Ascending aorta (tissue), 2 donors: ENCODE data around the gene PNP. TPM values are rescaled to one million over a fixed set of nuclear protein-coding genes. Genes with fewer than 3 reads are reported as not detected.
A peak's percentile ranks its signal among the peaks of the same experiment; 100 is the strongest.

Source experiments
- DNase-seq, 2 donors: peaks; one replicate each; pipeline ENCODE4 v3.0.0-alpha.2; 2019; ENCODE audit warnings: low spot score in 2 of 2
- H3K27ac ChIP-seq, 2 donors: fragments of 200-600 bp; sonication (generic); one replicate each; pipeline ENCODE4 v1.5.1; 2016 to 2017; ENCODE audit warnings: mild to moderate bottlenecking in 1 of 2
- H3K27me3 ChIP-seq: fragments of 200-600 bp; sonication (generic); one replicate; pipeline ENCODE4 v1.5.1; 2017
- H3K36me3 ChIP-seq, 2 donors: fragments of 200-600 bp; sonication (generic); one replicate each; pipeline ENCODE4 v1.5.1; 2016
- H3K4me1 ChIP-seq, 2 donors: fragments of 200-600 bp; sonication (generic); one replicate each; pipeline ENCODE4 v1.5.1; 2016 to 2017; ENCODE audit warnings: mild to moderate bottlenecking in 1 of 2
- H3K4me3 ChIP-seq, 2 donors: fragments of 200-600 bp; sonication (generic); one replicate each; pipeline ENCODE4 v1.5.1; 2016 to 2017; ENCODE audit warnings: mild to moderate bottlenecking in 1 of 2
- H3K9me3 ChIP-seq, 2 donors: fragments of 200-600 bp; sonication (generic); one replicate each; pipeline ENCODE4 v1.5.1; 2016
- intact Hi-C: fragments of 100-400 bp; cut with DNase I; formaldehyde crosslinking; loops from one replicate; pipeline ENCODE4 v1.15.1; 2023
- total RNA-seq: library from RNA; depleted of rRNA; stranded (reverse); fragments of >200 nt; gene quantifications from one replicate; pipeline ENCODE4 v1.1.0, GENCODE V29; 2016
- TF ChIP-seq, protein P1 (sequence below), 3 experiments: fragments of 200-600 bp in 2 of 3; fragments of 450-650 bp in 1 of 3; sonication (generic) in 2 of 3; IDR thresholded peaks; one replicate each; pipeline ENCODE4 v1.5.1; 2016 to 2019; ENCODE audit warnings: antibody characterized with exemption in 3 of 3, mild to moderate bottlenecking in 1 of 3, moderate library complexity in 1 of 3

PNP gene
- total RNA-seq, 1 donor from 2014 or later = 62.7 TPM

GRCh38 chr14:20515846-20516245, 46.6 kb downstream of the PNP start:
- Histone ChIP-seq H3K27me3 (no peaks in the 10 kb centered on the region), H3K4me3 (no peak overlapping the region), H3K36me3 (no peaks in the 10 kb centered on the region), H3K4me1 (no peaks in the 10 kb centered on the region), H3K9me3 (no peaks in the 10 kb centered on the region), H3K27ac (no peak overlapping the region)
- DNase-seq = no peak
- TF ChIP-seq, protein P1, sequence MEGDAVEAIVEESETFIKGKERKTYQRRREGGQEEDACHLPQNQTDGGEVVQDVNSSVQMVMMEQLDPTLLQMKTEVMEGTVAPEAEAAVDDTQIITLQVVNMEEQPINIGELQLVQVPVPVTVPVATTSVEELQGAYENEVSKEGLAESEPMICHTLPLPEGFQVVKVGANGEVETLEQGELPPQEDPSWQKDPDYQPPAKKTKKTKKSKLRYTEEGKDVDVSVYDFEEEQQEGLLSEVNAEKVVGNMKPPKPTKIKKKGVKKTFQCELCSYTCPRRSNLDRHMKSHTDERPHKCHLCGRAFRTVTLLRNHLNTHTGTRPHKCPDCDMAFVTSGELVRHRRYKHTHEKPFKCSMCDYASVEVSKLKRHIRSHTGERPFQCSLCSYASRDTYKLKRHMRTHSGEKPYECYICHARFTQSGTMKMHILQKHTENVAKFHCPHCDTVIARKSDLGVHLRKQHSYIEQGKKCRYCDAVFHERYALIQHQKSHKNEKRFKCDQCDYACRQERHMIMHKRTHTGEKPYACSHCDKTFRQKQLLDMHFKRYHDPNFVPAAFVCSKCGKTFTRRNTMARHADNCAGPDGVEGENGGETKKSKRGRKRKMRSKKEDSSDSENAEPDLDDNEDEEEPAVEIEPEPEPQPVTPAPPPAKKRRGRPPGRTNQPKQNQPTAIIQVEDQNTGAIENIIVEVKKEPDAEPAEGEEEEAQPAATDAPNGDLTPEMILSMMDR (IDR thresholded peaks at IDR 0.05) = no peak
- intact Hi-C loops = no loop called here

DNA sequence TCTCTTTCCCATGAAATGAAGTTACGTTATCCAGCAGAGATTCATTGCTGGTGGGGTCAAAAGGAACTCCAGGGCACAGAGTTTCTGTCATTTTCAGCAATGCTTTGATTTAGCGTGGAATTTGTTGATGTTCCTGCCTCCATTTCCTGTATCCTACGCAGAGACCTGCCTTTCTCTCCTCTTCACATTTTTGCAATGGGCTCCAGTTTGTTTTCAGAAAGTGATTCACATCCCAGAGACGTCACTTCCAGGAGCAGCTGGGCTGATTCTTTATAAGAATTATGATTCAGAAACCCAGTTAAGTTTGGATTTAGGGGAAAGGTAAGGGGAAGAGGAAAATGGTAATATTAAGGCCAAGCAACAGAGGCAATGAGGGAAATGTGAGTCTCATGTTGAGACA, 47.7 kb downstream of the PNP start:
- Histone ChIP-seq H3K27ac (peak overlapping the region in 1 of 2 donors; percentile 45), H3K27me3 (no peaks in the 10 kb centered on the region), H3K9me3 (no peaks in the 10 kb centered on the region), H3K4me1 (no peaks in the 10 kb centered on the region), H3K4me3 (no peak overlapping the region), H3K36me3 (no peaks in the 10 kb centered on the region)
- intact Hi-C loops = no loop called here
- DNase-seq = no peak
- TF ChIP-seq, protein P1 (IDR thresholded peaks at IDR 0.05) = no peak

DNA sequence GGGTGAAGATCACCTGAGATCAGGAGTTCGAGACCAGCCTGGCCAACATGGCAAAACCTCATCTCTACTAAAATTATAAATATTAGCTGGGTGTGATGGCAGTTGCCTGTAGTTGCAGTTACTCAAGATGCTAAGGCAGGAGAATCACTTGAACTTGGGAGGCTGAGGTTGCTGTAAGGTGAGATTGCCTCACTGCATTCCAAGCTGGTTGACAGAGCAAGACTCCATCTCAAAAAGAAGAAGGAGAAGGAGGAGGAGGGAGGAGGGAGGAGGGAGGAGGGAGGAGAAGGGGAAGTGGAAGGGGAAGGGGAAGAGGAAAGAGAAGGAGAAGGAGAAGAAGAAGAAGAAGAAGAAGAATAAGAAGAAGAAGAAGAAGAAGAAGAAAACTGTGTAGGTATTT, 53.1 kb downstream of the PNP start:
- no peaks in the 10 kb centered on the region for H3K4me1 ChIP-seq
- H3K27me3 ChIP-seq = no peaks in the 10 kb centered on the region
- no peak overlapping the region for H3K4me3 ChIP-seq
- intact Hi-C loops = no loop called here
- DNase-seq = no peak
- no peak overlapping the region for H3K27ac ChIP-seq
- H3K9me3 ChIP-seq = no peaks in the 10 kb centered on the region
- TF ChIP-seq, protein P1 (IDR thresholded peaks at IDR 0.05) = no peak
- H3K36me3 ChIP-seq = no peaks in the 10 kb centered on the region

DNA sequence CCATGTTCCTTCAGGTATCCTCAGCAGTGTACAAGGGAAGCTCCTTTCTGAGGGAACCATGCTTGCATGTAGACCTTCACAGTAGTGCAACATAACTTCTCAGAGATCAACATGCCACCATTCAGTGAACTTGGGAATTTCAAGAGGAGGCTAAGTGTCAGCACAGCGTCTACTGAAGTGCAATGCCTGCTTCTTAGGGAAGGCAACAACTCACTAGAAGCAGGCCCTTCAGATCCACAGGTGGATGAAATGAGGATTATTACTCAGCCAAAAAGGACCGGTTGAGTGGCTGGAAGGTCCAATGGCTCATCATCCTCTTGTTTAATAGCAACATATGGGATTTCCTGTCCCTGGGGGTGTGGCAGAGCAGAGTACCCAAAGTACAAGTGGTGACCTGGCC, 54.8 kb downstream of the PNP start:
- no peaks in the 10 kb centered on the region for H3K36me3 ChIP-seq
- H3K27me3 ChIP-seq = no peaks in the 10 kb centered on the region
- no peaks in the 10 kb centered on the region for H3K9me3 ChIP-seq
- DNase-seq = no peak
- H3K27ac ChIP-seq = no peak overlapping the region
- TF ChIP-seq, protein P1 (IDR thresholded peaks at IDR 0.05) = no peak
- no peaks in the 10 kb centered on the region for H3K4me1 ChIP-seq
- intact Hi-C loops = no loop called here
- H3K4me3 ChIP-seq = no peak overlapping the region

Other genes starting within 250 kb of the PNP start
- not detected for gene OR11H6, start 245.7 kb upstream of the PNP start, total RNA-seq
- not detected for gene OR11H7, start 240.4 kb upstream of the PNP start, total RNA-seq
- not detected for gene OR11H4, start 230.1 kb upstream of the PNP start, total RNA-seq
- gene TTC5, start 163.5 kb upstream of the PNP start, total RNA-seq = 7.8 TPM
- 12.6 TPM for gene CCNB1IP1, start 136.1 kb upstream of the PNP start, total RNA-seq
- 0.32 TPM for gene PARP2, start 125.8 kb upstream of the PNP start, total RNA-seq
- gene TEP1, start 55.9 kb upstream of the PNP start, total RNA-seq = 43.7 TPM
- gene KLHL33, start 33.2 kb upstream of the PNP start, total RNA-seq = not detected
- 26.7 TPM for gene OSGEP, start 14.6 kb upstream of the PNP start, total RNA-seq
- gene APEX1, start 14.2 kb upstream of the PNP start, total RNA-seq = 21.5 TPM
- 30.7 TPM for gene PIP4P1, start 8.0 kb upstream of the PNP start, total RNA-seq
- not detected for gene RNASE10, start 36.1 kb downstream of the PNP start, total RNA-seq
- not detected for gene RNASE9, start 91.6 kb downstream of the PNP start, total RNA-seq
- gene RNASE11, start 118.6 kb downstream of the PNP start, total RNA-seq = not detected
- not detected for gene RNASE12, start 122.0 kb downstream of the PNP start, total RNA-seq
- not detected for gene OR6S1, start 172.3 kb downstream of the PNP start, total RNA-seq
- 23.2 TPM for gene RNASE4, start 215.2 kb downstream of the PNP start, total RNA-seq
- 4.2 TPM for gene ANG, start 219.4 kb downstream of the PNP start, total RNA-seq